Peyer's patch (tissue), 4 donors: ENCODE data around the gene LY6G6F.

Source experiments
- POLR2A ChIP-seq, 2 donors: fragments of 450-650 bp; IDR thresholded peaks; one replicate each; pipeline ENCODE4 v1.5.1; 2017; ENCODE audit warnings: antibody characterized with exemption in 2 of 2, mild to moderate bottlenecking in 2 of 2, moderate library complexity in 2 of 2
- TF ChIP-seq, protein P1 (sequence below), 6 experiments: fragments of 450-650 bp in 4 of 6; fragments of 200-600 bp in 2 of 6; sonication (generic) in 1 of 6; IDR thresholded peaks; one replicate each; pipeline ENCODE4 v1.5.1; 2017 to 2019; ENCODE audit warnings: antibody characterized with exemption in 6 of 6, mild to moderate bottlenecking in 3 of 6, moderate library complexity in 1 of 6

DNA sequence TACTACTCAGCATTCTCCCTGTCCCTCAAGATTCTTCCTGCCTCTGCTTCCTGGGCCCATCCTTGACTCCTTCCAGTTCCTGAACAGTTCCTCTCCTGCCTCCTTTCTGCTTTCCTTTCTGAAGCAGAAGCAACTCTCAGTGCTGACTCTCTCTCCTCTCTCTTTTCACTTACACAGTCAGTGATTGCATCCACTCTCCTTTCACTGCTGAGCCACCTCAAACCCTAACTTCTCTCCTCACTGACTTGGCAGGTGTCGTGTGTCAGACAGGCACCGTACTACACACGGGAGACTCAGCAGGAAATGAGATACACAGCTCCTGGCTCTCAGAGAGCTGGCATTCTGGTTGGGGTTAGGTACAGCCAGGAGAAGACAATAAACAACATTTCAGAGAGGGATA lies 9.1 kb upstream of the LY6G6F start:
- TF ChIP-seq, protein P1, sequence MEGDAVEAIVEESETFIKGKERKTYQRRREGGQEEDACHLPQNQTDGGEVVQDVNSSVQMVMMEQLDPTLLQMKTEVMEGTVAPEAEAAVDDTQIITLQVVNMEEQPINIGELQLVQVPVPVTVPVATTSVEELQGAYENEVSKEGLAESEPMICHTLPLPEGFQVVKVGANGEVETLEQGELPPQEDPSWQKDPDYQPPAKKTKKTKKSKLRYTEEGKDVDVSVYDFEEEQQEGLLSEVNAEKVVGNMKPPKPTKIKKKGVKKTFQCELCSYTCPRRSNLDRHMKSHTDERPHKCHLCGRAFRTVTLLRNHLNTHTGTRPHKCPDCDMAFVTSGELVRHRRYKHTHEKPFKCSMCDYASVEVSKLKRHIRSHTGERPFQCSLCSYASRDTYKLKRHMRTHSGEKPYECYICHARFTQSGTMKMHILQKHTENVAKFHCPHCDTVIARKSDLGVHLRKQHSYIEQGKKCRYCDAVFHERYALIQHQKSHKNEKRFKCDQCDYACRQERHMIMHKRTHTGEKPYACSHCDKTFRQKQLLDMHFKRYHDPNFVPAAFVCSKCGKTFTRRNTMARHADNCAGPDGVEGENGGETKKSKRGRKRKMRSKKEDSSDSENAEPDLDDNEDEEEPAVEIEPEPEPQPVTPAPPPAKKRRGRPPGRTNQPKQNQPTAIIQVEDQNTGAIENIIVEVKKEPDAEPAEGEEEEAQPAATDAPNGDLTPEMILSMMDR (IDR thresholded peaks at IDR 0.05): no peak
- no peak for TF ChIP-seq POLR2A (IDR thresholded peaks at IDR 0.05)
